Testis (tissue), 3 donors: ENCODE data around the gene WNT6. TPM values are rescaled to one million over a fixed set of nuclear protein-coding genes. Genes with fewer than 3 reads are reported as not detected.

Source experiments
- DNase-seq: peaks from one replicate; pipeline ENCODE4 v3.0.0-alpha.2; 2019
- H3K27ac ChIP-seq, 2 donors: fragments of 200-600 bp; sonication (generic); one replicate each; pipeline ENCODE4 v1.5.1; 2019
- H3K27me3 ChIP-seq: fragments of 200-600 bp; sonication (generic); one replicate; pipeline ENCODE4 v1.5.1; 2019
- H3K36me3 ChIP-seq: fragments of 200-600 bp; sonication (generic); one replicate; pipeline ENCODE4 v1.5.1; 2017; ENCODE audit warnings: low read depth; ENCODE audit errors: missing control alignments
- H3K4me1 ChIP-seq: fragments of 200-600 bp; sonication (generic); one replicate; pipeline ENCODE4 v1.5.1; 2019
- H3K4me3 ChIP-seq, 2 donors: fragments of 200-600 bp; sonication (generic); one replicate each; pipeline ENCODE4 v1.5.1; 2017 to 2019
- H3K9me3 ChIP-seq: fragments of 200-600 bp; sonication (generic); one replicate; pipeline ENCODE4 v1.5.1; 2017
- CTCF ChIP-seq, 3 experiments: fragments of 450-650 bp in 2 of 3; fragments of 200-600 bp in 1 of 3; sonication (generic) in 1 of 3; IDR thresholded peaks; one replicate each; pipeline ENCODE4 v1.5.1; 2016 to 2019; ENCODE audit warnings: antibody characterized with exemption in 3 of 3, mild to moderate bottlenecking in 2 of 3, moderate library complexity in 1 of 3
- POLR2A ChIP-seq: fragments of 450-650 bp; IDR thresholded peaks from one replicate; pipeline ENCODE4 v1.6.1; 2017; ENCODE audit warnings: antibody characterized with exemption, mild to moderate bottlenecking, moderate library complexity
- WGBS, 2 donors: methylation state at CpG; one replicate each; pipeline ENCODE4 v1.1.5; 2018; 5-methylcytosine and 5-hydroxymethylcytosine counted together
- intact Hi-C: fragments of 100-400 bp; cut with DNase I; formaldehyde crosslinking; loops from one replicate; pipeline ENCODE4 v1.15.1; 2023; ENCODE audit warnings: low total_unique reads
- polyA plus RNA-seq: library from polyadenylated mRNA; stranded (reverse); fragments of 350-450 nt; fragmentation: Illumina TruSeq; extraction: RNeasy Lipid Tissue Mini Kit (QIAGEN cat#74804); gene quantifications from one replicate; pipeline ENCODE4 v1.2.3, GENCODE V29; 2014; ENCODE audit warnings: low read depth, low replicate concordance; ENCODE audit not compliant: insufficient read depth
- total RNA-seq, 2 donors: library from RNA; depleted of rRNA; stranded (reverse); fragments of >200 nt; gene quantifications; one replicate each; pipeline ENCODE4 v1.2.3, GENCODE V29; 2016

WNT6 gene
- total and polyA plus RNA-seq, 3 donors from 2014 or later, result 2.7 to 46.5 (median 5.5) TPM

- Histone ChIP-seq H3K36me3 (no peaks in the 10 kb centered on the region), H3K27ac (no peak overlapping the region), H3K9me3 (no peaks in the 10 kb centered on the region), H3K4me3 (no peak overlapping the region), H3K4me1 (no peaks in the 10 kb centered on the region), H3K27me3 (no peaks in the 10 kb centered on the region)
- intact Hi-C loops, result no loop called here
- 52 to 80% methylated on average over 4 to 7 of the region's 7 CpGs for WGBS, 2 donors
- DNase-seq, result no peak
- no peak for TF ChIP-seq POLR2A
- TF ChIP-seq CTCF (IDR thresholded peaks at IDR 0.05), result no peak
Observed at GRCh38 chr2:218822622-218823021, 37.0 kb upstream of the WNT6 start.

GRCh38 chr2:218823196-218823855 is 36.3 kb upstream of the WNT6 start:
- intact Hi-C loops, result no loop called here

GRCh38 chr2:218824004-218824403 is 35.6 kb upstream of the WNT6 start:
- no peak for DNase-seq
- TF ChIP-seq POLR2A, result no peak
- TF ChIP-seq CTCF (IDR thresholded peaks at IDR 0.05), result no peak
- H3K4me3 ChIP-seq, result no peak overlapping the region
- no peaks in the 10 kb centered on the region for H3K9me3 ChIP-seq
- no peaks in the 10 kb centered on the region for H3K4me1 ChIP-seq
- no peaks in the 10 kb centered on the region for H3K27me3 ChIP-seq
- intact Hi-C loops, result no loop called here
- 91 to 95% methylated on average over 7 of the region's 7 CpGs for WGBS, 2 donors
- H3K36me3 ChIP-seq, result no peaks in the 10 kb centered on the region
- no peak overlapping the region for H3K27ac ChIP-seq

More at GRCh38 chr2:218823196-218823855, 36.3 kb upstream of the WNT6 start:
- Histone ChIP-seq H3K4me1 (no peaks in the 10 kb centered on the region), H3K27me3 (no peaks in the 10 kb centered on the region), H3K36me3 (no peaks in the 10 kb centered on the region), H3K9me3 (no peaks in the 10 kb centered on the region), H3K27ac (no peak overlapping the region), H3K4me3 (no peak overlapping the region)
- WGBS, 2 donors, result 85 to 90% methylated on average over 9 of the region's 9 CpGs
- TF ChIP-seq CTCF (IDR thresholded peaks at IDR 0.05), result no peak
- no peak for TF ChIP-seq POLR2A
- DNase-seq, result no peak

GRCh38 chr2:218826791-218827190 is 32.8 kb upstream of the WNT6 start:
- Histone ChIP-seq H3K4me3 (no peak overlapping the region), H3K4me1 (no peaks in the 10 kb centered on the region), H3K9me3 (no peaks in the 10 kb centered on the region), H3K36me3 (no peaks in the 10 kb centered on the region), H3K27me3 (no peaks in the 10 kb centered on the region), H3K27ac (no peak overlapping the region)
- TF ChIP-seq POLR2A (no peak), CTCF (IDR thresholded peaks at IDR 0.05) (no peak)
- no peak for DNase-seq
- WGBS, 2 donors, result 91% methylated on average over 5 to 10 of the region's 10 CpGs
- intact Hi-C loops, result no loop called here
